HL-60/S4 treated with retinoic acid at 250 ng/mL for 4 days and 3 days (cell line): ENCODE data around the gene CDK15.

Experiments
- in situ Hi-C: fragments of 300-500 bp; cut with MboI; formaldehyde crosslinking; loops from 2 replicates; pipeline ENCODE4 v1.7.0; 2022; ENCODE audit warnings: low sequenced_read_pairs

Gene CDK15

GRCh38 chr2:201930043-201930442 lies 123.7 kb downstream of the CDK15 start:
- in situ Hi-C loops: no loop called here

GRCh38 chr2:201930831-201931230 lies 124.5 kb downstream of the CDK15 start:
- in situ Hi-C loops: no loop called here

- in situ Hi-C loops: no loop called here
Observed at GRCh38 chr2:201931475-201931874, 125.1 kb downstream of the CDK15 start.

GRCh38 chr2:201931951-201932350 lies 125.6 kb downstream of the CDK15 start:
- in situ Hi-C loops: no loop called here

- in situ Hi-C loops: no loop called here
Observed at GRCh38 chr2:201932511-201932910, 126.2 kb downstream of the CDK15 start.

- in situ Hi-C loops: no loop called here
Observed at GRCh38 chr2:201933792-201934237, 127.5 kb downstream of the CDK15 start.

GRCh38 chr2:201936817-201937216 lies 130.5 kb downstream of the CDK15 start:
- in situ Hi-C loops: no loop called here

- in situ Hi-C loops: no loop called here
Observed at GRCh38 chr2:201937343-201937742, 131.0 kb downstream of the CDK15 start.

- in situ Hi-C loops: no loop called here
Observed at GRCh38 chr2:201938156-201938775, 131.9 kb downstream of the CDK15 start.

- in situ Hi-C loops: no loop called here
Observed at GRCh38 chr2:201938781-201939180, 132.4 kb downstream of the CDK15 start.

- in situ Hi-C loops: no loop called here
Observed at GRCh38 chr2:201939453-201939941, 133.2 kb downstream of the CDK15 start.

- in situ Hi-C loops: no loop called here
Observed at GRCh38 chr2:201942531-201942930, 136.2 kb downstream of the CDK15 start.
